GM18519 (cell line): ENCODE data around the gene IPO4.
A peak's percentile ranks its signal among the peaks of the same experiment; 100 is the strongest.
"Not testable (repeated sequence)": the region's sequence is repeated elsewhere in the genome, so short reads cannot be mapped to it uniquely, and the experiment has no call there.

Experiments used
- ATAC-seq: cut with Tn5 transposase; IDR thresholded peaks from one replicate; pipeline ENCODE4 v1.9.1; 2021; ENCODE audit warnings: mild to moderate bottlenecking, moderate library complexity; ENCODE audit not compliant: unreplicated experiment, low FRiP score

Gene IPO4, protein sequence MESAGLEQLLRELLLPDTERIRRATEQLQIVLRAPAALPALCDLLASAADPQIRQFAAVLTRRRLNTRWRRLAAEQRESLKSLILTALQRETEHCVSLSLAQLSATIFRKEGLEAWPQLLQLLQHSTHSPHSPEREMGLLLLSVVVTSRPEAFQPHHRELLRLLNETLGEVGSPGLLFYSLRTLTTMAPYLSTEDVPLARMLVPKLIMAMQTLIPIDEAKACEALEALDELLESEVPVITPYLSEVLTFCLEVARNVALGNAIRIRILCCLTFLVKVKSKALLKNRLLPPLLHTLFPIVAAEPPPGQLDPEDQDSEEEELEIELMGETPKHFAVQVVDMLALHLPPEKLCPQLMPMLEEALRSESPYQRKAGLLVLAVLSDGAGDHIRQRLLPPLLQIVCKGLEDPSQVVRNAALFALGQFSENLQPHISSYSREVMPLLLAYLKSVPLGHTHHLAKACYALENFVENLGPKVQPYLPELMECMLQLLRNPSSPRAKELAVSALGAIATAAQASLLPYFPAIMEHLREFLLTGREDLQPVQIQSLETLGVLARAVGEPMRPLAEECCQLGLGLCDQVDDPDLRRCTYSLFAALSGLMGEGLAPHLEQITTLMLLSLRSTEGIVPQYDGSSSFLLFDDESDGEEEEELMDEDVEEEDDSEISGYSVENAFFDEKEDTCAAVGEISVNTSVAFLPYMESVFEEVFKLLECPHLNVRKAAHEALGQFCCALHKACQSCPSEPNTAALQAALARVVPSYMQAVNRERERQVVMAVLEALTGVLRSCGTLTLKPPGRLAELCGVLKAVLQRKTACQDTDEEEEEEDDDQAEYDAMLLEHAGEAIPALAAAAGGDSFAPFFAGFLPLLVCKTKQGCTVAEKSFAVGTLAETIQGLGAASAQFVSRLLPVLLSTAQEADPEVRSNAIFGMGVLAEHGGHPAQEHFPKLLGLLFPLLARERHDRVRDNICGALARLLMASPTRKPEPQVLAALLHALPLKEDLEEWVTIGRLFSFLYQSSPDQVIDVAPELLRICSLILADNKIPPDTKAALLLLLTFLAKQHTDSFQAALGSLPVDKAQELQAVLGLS

DNA sequence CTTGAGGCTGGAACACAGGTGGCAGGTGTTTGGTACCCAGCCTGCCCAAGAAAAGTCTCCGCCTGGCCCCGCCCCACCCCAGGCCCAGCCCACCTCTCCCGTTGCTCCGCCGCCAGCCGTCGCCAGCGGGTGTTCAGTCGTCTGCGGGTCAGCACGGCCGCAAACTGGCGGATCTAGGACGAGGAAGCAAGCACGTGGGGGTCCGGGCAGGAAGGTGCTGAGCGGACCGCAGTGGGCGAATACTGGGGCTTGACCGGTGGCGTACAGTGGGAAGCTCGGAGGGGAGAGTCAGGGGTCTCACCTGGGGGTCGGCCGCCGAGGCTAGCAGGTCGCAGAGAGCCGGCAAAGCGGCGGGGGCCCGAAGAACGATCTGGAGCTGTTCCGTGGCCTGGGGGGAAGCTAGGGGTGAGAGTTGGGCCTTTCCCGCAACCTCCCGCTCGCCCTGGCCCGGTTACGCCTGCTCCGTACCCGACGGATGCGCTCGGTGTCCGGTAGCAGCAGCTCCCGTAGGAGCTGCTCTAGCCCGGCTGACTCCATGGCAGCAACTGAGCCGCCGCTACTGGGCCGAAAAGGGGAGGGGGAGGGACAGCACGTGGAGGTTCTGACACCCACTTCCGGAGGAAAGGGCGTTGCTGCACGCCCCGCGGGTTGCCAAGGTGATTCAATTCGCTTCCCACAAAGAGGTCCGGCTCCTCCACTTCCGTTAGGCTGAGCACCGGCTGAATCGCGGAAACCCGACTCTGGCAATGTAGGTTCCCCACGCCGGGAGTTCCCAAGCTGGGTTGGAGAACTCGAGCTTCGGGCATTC, at the start of gene IPO4:
Gene IPO4 (minus strand): TSS at position 566 of the 808 bp plus-strand sequence. CDS start 29 bp downstream, at position 537.
- peak; percentile 78 for ATAC-seq

DNA sequence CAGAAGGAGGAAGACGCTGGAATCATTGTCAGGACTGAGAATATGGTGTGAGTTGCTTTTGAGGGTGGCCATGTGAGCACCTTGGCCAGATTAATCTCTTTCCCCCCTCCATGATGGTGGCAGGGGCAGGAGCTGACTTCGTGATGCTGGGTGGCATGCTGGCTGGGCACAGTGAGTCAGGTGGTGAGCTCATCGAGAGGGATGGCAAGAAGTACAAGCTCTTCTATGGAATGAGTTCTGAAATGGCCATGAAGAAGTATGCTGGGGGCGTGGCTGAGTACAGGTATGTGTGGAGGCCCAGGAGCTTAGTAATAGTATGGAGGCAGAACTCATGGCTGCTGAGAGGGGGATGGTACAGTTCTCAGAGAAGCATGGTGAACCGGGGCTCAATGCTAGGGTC, 49.5 kb upstream of the IPO4 start:
- ATAC-seq, result no peak

DNA sequence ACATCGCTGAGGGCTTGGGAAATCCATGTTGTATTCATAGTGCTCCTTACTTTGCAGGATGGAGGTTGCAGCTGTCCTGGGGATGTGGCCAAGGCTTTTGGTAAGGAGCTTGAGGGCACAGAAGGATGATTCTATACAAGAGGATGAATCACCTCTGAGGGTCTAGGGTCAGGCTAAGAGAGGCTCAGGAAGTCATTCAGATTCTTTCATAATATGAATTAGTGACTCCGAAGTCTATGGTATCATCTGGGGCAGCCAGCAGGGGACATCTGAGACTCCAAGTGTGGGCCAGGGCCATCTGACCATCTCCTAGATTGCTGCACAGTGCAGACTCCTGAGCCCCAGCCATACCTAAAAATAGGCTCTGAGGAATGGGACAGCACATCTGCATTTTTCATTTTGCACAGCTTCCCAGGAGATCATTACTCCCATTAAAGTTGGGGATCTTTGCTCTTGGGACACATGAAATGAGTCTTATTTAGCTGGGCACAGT, 48.9 kb upstream of the IPO4 start:
- ATAC-seq, result no peak

DNA sequence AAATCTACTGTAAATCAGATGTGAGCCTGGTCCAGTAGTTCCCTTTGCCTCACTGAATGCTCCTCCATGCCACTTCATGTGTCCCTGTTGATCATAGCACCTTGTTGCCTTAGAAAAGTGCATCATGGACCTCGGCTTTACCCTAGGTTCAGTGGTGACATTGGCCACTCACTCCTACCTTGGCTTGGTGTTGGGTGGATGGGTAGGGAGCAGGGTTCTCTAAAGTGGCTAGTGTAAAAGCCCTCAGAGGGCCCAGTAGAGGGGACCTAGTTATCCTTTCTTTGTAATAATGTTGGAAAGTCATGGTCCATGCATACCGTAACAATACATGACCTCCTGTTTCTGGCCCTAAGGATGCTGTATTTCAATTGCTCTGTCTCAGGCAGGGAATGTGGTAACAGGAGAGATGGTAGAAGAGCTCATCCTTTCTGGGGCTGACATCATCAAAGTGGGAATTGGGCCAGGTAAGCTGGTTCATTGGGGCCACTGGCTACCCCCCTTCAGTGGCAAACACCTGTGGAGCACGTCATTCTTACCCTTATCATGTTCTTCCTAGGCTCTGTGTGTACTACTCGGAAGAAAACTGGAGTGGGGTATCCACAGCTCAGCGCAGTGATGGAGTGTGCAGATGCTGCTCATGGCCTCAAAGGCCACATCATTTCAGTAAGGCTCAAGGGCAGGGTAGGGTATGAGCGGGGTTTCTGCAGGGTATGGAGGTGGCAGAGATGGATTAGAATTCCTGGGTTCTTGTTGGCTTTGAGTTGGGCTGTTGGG, 48.3 kb upstream of the IPO4 start:
- ATAC-seq, result no peak

DNA sequence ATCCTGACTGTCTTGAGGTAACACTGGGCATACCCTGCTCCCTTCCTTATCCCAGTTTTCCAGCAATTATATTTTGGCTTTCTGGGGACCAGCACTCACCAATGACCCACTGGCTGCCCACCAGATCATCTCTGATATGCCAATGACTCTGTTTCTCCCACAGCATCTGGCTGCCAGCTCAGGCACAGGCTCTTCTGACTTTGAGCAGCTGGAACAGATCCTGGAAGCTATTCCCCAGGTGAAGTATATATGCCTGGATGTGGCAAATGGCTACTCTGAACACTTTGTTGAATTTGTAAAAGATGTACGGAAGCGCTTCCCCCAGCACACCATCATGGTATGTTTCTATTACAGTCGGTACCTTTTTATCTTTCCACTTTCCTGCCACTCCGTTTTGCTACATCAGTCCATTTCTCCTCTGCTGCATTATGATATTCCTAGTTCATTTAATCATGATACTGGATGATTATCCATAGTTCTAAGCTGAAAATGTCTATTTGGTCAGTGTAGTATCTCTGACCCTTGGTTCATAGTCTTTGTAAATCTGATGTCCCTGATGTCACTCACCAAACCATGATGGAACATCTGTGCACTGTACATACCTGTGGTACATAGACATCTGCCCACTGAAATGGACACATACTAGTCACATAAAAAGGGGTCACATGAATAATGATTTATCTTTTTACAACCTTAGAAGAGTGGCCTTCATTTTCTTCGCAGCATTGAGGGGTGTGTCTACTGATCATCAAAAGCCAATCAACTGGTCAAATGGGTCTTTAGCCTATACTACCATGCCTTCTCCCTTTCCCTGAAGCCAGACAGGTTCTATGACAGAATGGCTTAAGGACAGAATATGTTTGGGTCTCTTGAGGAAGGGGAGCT, 47.4 kb upstream of the IPO4 start:
- ATAC-seq, result no peak

DNA sequence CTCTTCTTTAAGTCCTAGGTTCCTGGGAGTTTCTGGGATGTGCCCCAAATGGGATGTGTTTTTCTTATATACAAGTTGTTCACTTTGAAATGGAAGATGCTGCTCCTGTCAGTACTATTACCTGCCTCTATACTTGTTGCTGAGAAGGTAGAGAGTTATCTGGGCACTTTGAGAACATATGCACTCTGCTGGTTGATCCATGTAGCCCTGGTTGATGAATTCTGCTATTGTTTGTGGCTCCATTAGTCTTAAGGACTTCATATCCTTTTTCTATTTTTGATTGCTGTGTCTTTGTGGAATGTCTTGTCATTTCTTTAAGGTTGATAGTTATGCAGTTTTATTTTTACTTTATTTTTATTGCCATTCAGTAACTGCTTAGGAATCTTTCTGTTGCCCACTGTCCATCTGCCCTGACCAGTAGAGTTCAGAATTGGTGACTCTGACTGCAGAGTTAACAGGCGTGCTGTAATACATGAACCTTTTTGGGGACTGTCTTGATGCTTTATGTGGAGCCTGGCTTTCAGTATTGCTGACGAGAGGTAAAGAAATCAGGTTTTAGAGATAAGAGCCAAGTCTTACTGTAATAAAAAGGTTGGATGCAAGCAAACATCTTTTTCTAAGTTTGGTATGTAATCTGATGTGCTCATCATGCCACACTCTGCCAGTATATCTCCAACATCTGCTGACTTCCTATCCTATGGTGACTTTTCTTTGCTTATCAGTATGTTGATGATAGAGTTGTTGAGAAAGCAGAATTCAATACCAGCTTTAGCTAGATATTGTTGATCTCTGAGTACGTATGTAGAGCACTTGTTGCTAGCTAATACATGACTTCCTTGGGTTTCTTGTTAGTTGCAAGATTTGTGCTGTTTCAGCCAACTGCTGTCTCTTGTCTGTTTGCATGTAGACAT, 45.7 kb upstream of the IPO4 start:
- no peak for ATAC-seq

DNA sequence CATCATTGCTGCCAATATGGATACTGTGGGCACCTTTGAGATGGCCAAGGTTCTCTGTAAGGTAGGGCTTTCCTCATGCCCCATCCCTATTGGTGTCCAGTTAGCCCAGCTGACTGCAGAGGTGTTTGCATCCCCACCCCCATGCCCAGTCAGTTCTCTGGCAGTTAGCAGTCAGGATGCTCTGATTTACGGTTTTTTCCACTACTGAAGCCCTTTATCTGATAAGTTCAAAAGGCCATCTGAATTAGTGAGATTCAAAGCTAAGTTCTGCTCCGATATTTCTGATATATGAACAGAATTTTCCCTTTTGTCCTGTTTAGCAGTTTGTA, 44.9 kb upstream of the IPO4 start:
- ATAC-seq, result no peak

DNA sequence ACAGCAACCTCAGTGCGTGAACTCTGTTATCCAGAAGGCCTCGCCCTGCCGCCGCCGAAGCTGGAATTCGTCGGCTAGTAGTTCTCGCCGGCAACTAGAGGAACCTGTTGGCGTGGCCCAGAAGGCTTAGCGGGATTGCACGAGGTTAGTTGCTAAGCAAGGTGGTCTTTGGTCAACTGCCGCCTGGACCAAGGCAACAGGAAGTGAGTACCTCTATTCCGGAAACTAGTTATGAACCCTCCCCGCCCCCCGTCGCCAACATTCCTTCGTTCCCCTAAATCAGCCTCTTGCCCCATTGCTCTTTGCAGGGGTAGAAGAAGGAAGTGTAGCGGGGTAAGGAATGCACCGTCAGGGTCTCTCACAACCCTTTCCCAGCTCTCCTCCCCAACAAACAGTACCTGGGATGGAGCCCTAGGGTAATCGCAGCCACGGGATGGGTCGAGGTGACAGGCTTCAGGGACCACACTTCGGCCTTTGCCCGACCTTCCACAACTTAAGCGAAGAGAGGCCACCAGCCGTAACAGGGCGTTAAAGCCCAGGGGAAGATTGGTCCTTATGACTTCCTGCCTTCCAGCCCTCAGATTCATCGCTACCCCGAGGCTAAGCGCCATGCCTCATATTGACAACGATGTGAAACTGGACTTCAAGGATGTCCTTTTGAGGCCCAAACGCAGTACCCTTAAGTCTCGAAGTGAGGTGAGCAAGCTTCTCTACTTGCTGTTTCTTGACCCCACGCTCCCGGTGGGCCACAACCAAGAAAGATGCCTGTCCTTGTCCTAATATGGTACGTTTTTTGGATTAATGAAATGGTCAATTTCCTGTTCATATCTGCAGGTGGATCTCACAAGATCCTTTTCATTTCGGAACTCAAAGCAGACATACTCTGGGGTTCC, 44.3 kb upstream of the IPO4 start, which contains the start of gene GMPR2:
Gene GMPR2 (plus strand): TSS at position 285 of the 893 bp plus-strand sequence. CDS start 325 bp downstream, at position 610.
- no peak for ATAC-seq

DNA sequence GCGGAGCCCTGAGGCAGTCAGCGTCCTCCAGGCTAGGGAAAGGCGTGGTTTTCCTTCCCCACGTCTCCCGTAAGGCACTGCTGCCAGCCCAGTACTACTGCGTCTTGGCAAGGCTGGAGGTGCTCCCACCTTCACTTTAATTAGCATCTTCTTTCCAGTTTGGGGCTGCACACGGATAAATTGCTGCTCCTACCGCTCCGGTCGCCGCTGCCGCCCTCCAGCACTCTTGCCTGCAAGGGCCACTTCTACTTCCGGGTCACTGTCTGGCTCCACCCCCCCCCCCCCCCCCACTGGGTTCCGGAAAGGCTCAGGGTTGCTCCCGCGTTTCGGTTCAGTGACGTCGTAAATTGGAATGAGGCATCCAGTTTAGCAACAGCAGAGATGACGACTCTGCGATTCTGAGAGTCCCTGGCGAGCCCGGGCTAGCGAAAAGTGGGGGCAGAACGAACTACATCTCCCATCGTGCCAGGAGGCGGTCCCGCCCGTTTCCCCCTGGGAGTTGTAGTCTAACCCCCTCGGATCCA, 43.6 kb upstream of the IPO4 start, which contains the start of gene NEDD8:
Gene NEDD8 (minus strand): TSS at position 247 of the 524 bp plus-strand sequence. CDS start 100 bp downstream, at position 147.
- peak; percentile 61 for ATAC-seq

DNA sequence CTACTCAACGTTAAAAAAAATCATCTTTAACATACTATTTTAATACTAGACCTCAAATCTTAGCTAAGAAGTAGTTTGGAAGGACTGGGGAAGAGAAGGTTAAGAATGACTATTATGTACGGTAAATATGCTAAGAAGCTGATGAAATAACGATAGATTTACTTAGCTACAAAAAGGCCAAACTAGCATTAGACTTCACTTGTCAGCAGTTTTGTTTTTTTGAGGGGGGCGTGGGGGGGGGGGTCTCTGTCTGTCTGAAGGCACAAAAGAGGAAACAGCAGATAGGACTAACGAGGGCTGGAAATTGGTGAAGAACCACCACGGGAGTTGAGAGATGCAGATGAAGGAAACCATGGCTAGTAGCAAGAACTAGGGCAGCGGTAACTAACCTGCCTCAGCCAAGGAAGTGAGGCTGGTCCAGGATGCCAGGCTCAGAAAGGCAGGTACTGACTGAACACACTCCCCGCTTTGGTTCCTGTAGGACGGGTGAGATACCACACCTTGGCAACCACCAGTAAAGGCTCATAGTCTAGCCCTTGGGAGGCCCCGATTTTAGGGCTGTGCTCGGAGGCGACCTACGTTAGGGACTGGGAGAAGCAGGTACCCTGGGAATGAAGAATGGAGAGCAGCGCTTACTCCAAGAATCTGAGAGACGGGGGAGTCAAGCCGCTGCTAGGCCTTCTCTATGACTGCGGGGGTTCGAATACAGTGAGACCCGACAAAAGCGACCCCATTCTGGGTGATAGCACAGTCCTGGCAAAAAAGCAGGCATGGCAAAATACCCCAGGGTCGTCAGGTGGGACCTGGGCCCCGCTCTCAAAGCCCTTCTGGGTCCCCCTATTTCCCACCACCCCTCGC, 42.9 kb upstream of the IPO4 start:
- no peak for ATAC-seq

DNA sequence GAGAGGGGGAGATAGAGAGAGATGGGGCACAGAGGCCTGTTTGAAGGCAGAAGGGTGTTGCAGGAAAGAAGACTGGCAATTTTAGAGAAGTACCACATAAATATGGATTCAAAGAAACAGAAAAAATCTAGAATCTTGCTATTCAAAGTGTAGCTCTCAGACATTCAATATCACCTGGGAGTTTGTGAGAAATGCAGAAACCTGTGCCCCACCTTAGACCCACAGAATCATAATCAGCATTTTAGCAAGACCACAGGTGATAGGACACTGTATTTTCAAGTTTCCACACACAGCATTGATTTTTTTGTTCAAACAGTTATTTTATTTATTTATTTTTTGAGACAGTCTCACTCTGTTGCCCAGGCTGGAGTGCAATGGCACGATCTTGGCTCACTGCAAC, 40.3 kb upstream of the IPO4 start:
- ATAC-seq, result no peak

DNA sequence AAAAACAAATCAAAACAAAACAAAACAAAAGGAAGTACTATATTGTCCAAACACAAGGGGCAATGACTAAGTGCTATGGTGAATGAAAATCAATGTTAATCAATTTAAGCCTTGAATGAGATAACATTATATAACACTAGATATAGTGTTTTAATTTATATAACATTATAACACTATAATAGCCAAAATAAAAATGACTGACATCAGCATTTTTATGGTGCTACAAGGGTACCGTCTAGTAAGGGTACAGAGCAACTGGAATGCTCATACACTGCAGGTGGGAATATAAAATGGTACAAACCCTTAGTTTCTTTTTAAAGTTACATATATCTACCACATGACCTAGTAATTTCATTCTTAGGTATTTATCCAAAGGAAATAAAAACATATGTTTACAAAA, 37.9 kb upstream of the IPO4 start:
- ATAC-seq, result no peak

DNA sequence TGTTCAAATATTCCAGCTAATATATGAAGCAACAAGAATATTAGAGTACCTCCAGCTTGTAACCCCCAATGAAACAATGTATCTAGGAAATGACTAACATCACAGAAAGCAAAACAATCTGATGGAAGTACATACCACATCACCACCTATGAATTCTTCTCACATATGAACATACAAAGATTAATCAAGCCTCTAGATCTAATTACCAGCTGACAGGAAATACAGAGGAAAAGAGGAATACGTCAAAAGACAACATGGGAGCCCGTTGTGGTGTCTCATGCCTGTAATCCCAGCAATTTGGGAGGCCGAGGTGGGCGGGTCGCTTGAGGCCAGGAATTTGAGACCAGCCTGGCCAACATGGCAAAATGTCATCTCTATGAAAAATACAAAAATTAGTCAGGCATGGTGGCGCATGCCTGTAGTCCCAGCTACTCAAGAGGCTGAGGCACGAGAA, 36.0 kb upstream of the IPO4 start:
- ATAC-seq, result no peak

DNA sequence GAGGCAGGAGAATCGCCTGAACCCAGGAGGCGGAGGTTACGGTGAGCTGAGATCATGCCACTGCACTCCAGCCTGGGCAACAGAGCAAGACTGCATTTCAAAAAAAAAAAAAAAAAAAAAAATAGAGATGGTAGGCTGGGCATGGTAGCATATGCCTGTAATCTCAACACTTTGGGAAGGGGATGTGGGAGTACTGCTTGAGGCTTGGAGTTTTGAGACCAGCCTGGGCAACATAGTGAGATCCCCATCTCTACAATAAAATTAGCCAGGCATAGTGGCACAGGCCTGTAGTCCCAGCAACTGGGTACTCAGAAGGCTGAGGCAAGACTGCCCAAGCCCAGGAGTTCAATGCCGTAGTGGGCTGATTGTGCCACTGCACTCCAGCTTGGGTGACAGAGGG, 34.4 kb upstream of the IPO4 start:
- ATAC-seq, result not testable (repeated sequence)

DNA sequence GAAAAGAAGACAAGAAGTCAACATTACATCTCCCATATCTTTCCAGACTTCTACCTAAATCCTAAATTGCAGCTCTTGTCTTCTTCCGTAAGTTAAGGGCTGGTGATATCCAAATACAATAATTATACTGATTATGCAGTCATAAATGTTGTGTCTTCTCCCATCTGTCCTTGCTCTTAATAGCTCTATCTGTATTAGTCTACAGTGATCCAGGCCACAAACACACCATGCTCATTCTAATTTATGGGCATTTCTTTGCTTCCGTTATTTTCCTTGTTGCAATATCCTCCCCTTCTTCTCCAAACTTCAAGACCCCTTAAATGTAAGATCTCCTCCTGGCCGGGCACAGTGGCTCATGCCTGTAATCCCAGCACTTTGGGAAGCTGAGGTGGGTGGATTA, 30.9 kb upstream of the IPO4 start:
- no peak for ATAC-seq
